ENCODE results near the gene CACNA2D1. TPM values are rescaled to one million over a fixed set of nuclear protein-coding genes. Genes with fewer than 3 reads are reported as not detected.

The CACNA2D1 gene
- total and polyA plus RNA-seq, 9 of the 15 experiments (the other 6 are each of a cell fraction or from before 2014, with no cell fraction given): 0.49 TPM; not detected in 8

DNA sequence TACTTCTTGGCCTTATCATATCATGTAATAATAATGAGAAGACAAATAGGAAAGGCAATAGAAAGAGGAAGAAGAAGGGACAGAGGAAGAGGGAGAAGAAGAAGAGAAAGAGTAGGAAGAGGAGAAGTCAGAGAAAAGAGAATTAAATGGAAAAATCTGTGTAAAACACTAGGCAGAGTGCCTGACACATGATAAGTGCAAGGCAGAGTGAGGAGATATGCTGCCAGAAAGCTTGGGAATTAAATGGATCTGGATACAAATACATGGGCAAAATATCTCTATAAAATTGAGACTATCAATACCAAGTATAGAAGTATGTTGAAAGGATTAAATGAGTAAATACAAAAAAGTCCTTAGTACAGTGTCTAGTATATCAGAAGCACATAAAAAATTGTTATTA lies 124.8 kb downstream of the CACNA2D1 start (continued):
- TF ChIP-seq, protein P1, sequence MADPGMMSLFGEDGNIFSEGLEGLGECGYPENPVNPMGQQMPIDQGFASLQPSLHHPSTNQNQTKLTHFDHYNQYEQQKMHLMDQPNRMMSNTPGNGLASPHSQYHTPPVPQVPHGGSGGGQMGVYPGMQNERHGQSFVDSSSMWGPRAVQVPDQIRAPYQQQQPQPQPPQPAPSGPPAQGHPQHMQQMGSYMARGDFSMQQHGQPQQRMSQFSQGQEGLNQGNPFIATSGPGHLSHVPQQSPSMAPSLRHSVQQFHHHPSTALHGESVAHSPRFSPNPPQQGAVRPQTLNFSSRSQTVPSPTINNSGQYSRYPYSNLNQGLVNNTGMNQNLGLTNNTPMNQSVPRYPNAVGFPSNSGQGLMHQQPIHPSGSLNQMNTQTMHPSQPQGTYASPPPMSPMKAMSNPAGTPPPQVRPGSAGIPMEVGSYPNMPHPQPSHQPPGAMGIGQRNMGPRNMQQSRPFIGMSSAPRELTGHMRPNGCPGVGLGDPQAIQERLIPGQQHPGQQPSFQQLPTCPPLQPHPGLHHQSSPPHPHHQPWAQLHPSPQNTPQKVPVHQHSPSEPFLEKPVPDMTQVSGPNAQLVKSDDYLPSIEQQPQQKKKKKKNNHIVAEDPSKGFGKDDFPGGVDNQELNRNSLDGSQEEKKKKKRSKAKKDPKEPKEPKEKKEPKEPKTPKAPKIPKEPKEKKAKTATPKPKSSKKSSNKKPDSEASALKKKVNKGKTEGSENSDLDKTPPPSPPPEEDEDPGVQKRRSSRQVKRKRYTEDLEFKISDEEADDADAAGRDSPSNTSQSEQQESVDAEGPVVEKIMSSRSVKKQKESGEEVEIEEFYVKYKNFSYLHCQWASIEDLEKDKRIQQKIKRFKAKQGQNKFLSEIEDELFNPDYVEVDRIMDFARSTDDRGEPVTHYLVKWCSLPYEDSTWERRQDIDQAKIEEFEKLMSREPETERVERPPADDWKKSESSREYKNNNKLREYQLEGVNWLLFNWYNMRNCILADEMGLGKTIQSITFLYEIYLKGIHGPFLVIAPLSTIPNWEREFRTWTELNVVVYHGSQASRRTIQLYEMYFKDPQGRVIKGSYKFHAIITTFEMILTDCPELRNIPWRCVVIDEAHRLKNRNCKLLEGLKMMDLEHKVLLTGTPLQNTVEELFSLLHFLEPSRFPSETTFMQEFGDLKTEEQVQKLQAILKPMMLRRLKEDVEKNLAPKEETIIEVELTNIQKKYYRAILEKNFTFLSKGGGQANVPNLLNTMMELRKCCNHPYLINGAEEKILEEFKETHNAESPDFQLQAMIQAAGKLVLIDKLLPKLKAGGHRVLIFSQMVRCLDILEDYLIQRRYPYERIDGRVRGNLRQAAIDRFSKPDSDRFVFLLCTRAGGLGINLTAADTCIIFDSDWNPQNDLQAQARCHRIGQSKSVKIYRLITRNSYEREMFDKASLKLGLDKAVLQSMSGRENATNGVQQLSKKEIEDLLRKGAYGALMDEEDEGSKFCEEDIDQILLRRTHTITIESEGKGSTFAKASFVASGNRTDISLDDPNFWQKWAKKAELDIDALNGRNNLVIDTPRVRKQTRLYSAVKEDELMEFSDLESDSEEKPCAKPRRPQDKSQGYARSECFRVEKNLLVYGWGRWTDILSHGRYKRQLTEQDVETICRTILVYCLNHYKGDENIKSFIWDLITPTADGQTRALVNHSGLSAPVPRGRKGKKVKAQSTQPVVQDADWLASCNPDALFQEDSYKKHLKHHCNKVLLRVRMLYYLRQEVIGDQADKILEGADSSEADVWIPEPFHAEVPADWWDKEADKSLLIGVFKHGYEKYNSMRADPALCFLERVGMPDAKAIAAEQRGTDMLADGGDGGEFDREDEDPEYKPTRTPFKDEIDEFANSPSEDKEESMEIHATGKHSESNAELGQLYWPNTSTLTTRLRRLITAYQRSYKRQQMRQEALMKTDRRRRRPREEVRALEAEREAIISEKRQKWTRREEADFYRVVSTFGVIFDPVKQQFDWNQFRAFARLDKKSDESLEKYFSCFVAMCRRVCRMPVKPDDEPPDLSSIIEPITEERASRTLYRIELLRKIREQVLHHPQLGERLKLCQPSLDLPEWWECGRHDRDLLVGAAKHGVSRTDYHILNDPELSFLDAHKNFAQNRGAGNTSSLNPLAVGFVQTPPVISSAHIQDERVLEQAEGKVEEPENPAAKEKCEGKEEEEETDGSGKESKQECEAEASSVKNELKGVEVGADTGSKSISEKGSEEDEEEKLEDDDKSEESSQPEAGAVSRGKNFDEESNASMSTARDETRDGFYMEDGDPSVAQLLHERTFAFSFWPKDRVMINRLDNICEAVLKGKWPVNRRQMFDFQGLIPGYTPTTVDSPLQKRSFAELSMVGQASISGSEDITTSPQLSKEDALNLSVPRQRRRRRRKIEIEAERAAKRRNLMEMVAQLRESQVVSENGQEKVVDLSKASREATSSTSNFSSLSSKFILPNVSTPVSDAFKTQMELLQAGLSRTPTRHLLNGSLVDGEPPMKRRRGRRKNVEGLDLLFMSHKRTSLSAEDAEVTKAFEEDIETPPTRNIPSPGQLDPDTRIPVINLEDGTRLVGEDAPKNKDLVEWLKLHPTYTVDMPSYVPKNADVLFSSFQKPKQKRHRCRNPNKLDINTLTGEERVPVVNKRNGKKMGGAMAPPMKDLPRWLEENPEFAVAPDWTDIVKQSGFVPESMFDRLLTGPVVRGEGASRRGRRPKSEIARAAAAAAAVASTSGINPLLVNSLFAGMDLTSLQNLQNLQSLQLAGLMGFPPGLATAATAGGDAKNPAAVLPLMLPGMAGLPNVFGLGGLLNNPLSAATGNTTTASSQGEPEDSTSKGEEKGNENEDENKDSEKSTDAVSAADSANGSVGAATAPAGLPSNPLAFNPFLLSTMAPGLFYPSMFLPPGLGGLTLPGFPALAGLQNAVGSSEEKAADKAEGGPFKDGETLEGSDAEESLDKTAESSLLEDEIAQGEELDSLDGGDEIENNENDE (IDR thresholded peaks at IDR 0.05; ENCODE audit: low read depth, low read length): no peak
- no peak for TF ChIP-seq BMI1 (IDR thresholded peaks at IDR 0.05; ENCODE audit: low read length)
- TF ChIP-seq MEIS2 (IDR thresholded peaks at IDR 0.05; ENCODE audit: partially characterized antibody): no peak
- no peak for TF ChIP-seq POLR3A (IDR thresholded peaks at IDR 0.05; ENCODE audit: borderline replicate concordance, extremely low read depth, insufficient read depth, insufficient read length)
- TF ChIP-seq CBFA2T2 (conservative IDR thresholded peaks at IDR 0.05): no peak
- TF ChIP-seq, protein P2, sequence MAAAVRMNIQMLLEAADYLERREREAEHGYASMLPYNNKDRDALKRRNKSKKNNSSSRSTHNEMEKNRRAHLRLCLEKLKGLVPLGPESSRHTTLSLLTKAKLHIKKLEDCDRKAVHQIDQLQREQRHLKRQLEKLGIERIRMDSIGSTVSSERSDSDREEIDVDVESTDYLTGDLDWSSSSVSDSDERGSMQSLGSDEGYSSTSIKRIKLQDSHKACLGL (CRISPR knock-in tag; IDR thresholded peaks at IDR 0.05; ENCODE audit: borderline replicate concordance, poor library complexity, severe bottlenecking): no peak
- no peak for TF ChIP-seq SP2 (IDR thresholded peaks at IDR 0.05; ENCODE audit: extremely low read depth, low read depth, low read length, poor library complexity, severe bottlenecking)
- TF ChIP-seq, protein P3, sequence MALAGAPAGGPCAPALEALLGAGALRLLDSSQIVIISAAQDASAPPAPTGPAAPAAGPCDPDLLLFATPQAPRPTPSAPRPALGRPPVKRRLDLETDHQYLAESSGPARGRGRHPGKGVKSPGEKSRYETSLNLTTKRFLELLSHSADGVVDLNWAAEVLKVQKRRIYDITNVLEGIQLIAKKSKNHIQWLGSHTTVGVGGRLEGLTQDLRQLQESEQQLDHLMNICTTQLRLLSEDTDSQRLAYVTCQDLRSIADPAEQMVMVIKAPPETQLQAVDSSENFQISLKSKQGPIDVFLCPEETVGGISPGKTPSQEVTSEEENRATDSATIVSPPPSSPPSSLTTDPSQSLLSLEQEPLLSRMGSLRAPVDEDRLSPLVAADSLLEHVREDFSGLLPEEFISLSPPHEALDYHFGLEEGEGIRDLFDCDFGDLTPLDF (CRISPR knock-in tag; IDR thresholded peaks at IDR 0.05): no peak

Data from K562 (cell line).